ENCODE results near the gene SLCO3A1. TPM values are rescaled to one million over a fixed set of nuclear protein-coding genes. Genes with fewer than 3 reads are reported as not detected.

The SLCO3A1 gene
- total RNA-seq, 1 donor from 2014 or later, result 6.3 TPM

DNA sequence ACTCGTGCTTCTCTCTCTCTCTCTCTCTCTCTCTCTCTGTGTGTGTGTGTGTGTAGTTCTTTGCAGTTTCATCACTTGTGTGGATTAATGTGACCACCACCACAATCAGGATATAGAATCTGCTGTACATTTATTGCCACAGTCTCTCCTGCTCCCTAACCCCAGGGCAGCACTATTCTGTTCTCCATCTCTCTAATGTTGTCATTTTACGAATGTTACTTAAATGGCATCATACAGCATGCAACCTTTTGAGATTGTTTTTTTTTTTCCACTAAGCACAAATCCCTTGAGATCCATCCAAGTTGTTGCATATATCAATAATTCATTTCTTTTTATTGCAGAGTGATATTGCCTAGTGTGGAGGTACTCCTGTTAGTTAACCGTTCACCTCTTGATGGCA is 26.9 kb downstream of the SLCO3A1 start:
- Mint-ChIP-seq H3K4me1 (peaks cover 7% of the 10 kb centered on the region), H3K9me3 (no peaks in the 10 kb centered on the region), H3K27ac (ENCODE audit: unreplicated experiment) (no peak overlapping the region)

DNA sequence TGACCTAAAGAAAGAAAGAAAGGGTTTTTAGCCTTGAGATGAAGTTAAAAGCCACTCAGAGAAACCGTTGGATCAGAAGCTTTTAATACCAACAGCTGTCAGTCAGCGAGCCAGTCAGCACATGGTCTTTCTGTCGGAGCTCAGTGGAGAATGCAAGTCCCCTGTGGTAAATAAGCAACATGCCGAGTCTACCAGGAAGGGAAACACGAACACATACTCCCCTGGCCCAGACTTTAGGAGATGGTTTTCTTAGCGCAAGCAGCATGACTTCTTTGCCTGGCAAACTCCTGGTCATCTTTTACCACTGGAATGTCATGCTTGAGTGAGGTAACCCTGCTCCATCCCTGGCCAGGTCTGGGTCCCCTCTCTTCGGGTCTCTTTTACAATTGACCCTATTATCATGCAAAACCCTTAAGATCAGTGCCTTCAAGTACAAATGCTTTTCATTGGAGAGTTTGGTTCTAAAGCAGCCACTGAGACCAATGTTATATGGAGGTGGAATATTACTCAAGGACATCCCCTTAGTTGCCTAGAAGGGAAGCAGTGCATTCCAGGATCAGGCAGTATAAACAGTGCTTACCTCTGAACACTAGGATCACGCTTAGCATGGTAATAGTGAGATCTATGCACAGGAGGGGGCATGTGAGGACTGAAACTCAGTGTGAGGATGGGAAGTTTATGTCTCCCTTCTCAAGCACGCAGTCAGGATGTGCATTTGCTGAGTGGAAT is 28.2 kb downstream of the SLCO3A1 start:
- H3K27me3 Mint-ChIP-seq (ENCODE audit: low read depth), result no peaks in the 10 kb centered on the region
- H3K36me3 Mint-ChIP-seq (ENCODE audit: low read depth), result no peaks in the 10 kb centered on the region
- no peak for DNase-seq (ENCODE audit: low read depth, low spot score)
- no peaks in the 10 kb centered on the region for H3K9me3 Mint-ChIP-seq
- no peak overlapping the region for H3K27ac Mint-ChIP-seq (ENCODE audit: unreplicated experiment)
- H3K4me3 Mint-ChIP-seq, result no peak overlapping the region
- TF ChIP-seq, protein P1, sequence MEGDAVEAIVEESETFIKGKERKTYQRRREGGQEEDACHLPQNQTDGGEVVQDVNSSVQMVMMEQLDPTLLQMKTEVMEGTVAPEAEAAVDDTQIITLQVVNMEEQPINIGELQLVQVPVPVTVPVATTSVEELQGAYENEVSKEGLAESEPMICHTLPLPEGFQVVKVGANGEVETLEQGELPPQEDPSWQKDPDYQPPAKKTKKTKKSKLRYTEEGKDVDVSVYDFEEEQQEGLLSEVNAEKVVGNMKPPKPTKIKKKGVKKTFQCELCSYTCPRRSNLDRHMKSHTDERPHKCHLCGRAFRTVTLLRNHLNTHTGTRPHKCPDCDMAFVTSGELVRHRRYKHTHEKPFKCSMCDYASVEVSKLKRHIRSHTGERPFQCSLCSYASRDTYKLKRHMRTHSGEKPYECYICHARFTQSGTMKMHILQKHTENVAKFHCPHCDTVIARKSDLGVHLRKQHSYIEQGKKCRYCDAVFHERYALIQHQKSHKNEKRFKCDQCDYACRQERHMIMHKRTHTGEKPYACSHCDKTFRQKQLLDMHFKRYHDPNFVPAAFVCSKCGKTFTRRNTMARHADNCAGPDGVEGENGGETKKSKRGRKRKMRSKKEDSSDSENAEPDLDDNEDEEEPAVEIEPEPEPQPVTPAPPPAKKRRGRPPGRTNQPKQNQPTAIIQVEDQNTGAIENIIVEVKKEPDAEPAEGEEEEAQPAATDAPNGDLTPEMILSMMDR (conservative IDR thresholded peaks at IDR 0.05), result no peak
- H3K4me1 Mint-ChIP-seq, result peaks cover 13% of the 10 kb centered on the region

More for the DNA sequence above, 26.9 kb downstream of the SLCO3A1 start:
- Mint-ChIP-seq H3K36me3 (ENCODE audit: low read depth) (no peaks in the 10 kb centered on the region), H3K27me3 (ENCODE audit: low read depth) (no peaks in the 10 kb centered on the region), H3K4me3 (no peak overlapping the region)
- TF ChIP-seq, protein P1 (conservative IDR thresholded peaks at IDR 0.05), result no peak
- no peak for DNase-seq (ENCODE audit: low read depth, low spot score)

DNA sequence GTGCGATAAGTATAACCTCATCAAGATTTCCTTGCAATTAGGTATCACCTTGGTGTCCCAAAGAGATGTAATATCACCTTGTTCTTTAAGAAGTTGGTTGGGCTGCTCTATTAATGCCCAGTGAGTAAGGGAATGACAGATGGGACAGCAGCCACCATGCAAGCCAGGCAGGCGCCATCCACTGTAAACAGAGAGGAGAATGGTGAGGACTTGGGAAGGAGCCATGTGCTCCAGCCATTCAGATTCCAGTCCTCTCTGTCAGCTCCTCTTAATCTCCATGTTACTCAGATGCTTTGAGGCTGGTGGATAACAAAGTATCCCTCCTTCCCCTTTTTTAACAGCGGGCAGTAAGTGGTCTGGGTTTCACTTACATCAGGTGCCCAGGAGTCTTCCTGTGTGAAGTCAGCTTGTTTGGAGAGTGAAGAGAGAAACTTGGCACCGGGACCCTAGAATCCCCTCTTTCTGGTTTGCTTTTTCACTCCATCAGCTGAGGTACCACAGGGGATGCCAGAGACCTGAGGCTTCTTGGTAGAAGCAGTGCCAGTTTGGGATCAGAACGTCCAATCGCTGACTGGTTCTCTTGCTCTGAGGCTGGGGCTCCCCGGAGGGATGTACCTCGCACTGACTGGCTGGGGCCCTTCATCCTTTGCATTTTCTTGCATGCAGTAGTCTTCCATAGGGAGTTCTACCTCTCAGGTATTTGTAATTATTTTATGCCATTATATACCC is 29.5 kb downstream of the SLCO3A1 start:
- H3K9me3 Mint-ChIP-seq, result no peaks in the 10 kb centered on the region
- H3K36me3 Mint-ChIP-seq (ENCODE audit: low read depth), result no peaks in the 10 kb centered on the region
- H3K27me3 Mint-ChIP-seq (ENCODE audit: low read depth), result no peaks in the 10 kb centered on the region
- TF ChIP-seq, protein P1 (conservative IDR thresholded peaks at IDR 0.05), result no peak
- no peak overlapping the region for H3K4me3 Mint-ChIP-seq
- H3K4me1 Mint-ChIP-seq, result peaks cover 25% of the 10 kb centered on the region
- H3K27ac Mint-ChIP-seq (ENCODE audit: unreplicated experiment), result no peak overlapping the region
- no peak for DNase-seq (ENCODE audit: low read depth, low spot score)

DNA sequence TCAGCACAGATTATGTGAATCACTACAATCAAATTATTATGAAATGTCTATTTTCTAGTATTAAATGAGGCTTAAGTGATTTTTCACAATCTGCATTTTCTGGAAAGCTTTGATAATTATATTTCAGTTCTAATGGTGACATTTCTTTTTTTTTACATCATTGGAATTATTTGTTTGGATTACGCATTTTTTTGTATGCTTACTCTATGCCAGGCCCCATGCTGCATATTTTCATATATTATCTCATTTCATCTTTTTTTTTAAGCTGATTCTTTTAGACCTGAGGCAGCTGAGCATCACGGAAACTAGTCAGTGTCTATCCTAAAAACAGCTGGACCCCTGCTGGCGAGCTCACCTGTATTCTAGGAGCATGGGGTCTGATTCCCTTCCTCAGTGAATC is 31.1 kb downstream of the SLCO3A1 start:
- Mint-ChIP-seq H3K27ac (ENCODE audit: unreplicated experiment) (no peak overlapping the region), H3K9me3 (no peaks in the 10 kb centered on the region), H3K36me3 (ENCODE audit: low read depth) (no peaks in the 10 kb centered on the region), H3K4me3 (no peak overlapping the region), H3K4me1 (peaks cover 29% of the 10 kb centered on the region), H3K27me3 (ENCODE audit: low read depth) (no peaks in the 10 kb centered on the region)
- no peak for DNase-seq (ENCODE audit: low read depth, low spot score)
- TF ChIP-seq, protein P1 (conservative IDR thresholded peaks at IDR 0.05), result no peak

DNA sequence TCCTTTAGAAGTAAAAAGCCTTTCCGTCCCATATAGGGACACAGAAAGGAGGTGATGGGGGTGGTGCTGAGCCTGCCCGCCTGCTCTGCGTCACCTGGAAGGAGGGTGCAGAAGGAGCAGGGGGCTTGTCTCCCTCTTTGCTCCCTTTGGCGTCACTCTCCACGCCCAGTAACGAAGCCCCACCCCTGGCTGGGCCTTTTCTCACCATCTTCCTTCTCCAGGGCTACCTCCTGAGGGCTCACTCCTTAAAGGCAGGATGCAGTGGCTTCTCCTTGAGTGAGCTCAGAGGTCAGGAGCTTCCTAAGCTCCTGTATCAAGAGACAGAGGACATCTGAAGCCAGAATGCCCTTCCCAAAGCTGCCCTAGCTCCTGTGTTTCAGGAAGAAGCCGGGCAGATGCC is 31.5 kb downstream of the SLCO3A1 start:
- Mint-ChIP-seq H3K4me1 (peaks cover 29% of the 10 kb centered on the region), H3K36me3 (ENCODE audit: low read depth) (no peaks in the 10 kb centered on the region), H3K27me3 (ENCODE audit: low read depth) (no peaks in the 10 kb centered on the region), H3K27ac (ENCODE audit: unreplicated experiment) (no peak overlapping the region), H3K9me3 (no peaks in the 10 kb centered on the region), H3K4me3 (no peak overlapping the region)
- no peak for DNase-seq (ENCODE audit: low read depth, low spot score)
- TF ChIP-seq, protein P1 (conservative IDR thresholded peaks at IDR 0.05), result no peak
